ENCODE results near the gene KSR2.

The KSR2 gene

GRCh38 chr12:117489671-117490070 is 479.1 kb downstream of the KSR2 start:
- H3K9me3 ChIP-seq (ENCODE audit: insufficient read depth, low read depth, low read length), result no peaks in the 10 kb centered on the region
- no peak overlapping the region for H3K18ac ChIP-seq (ENCODE audit: low read length)
- peak in 1 of 2 donors; percentile 46 for DNase-seq
- no peak overlapping the region for H4K8ac ChIP-seq (ENCODE audit: low read depth, low read length)
- H3K4me2 ChIP-seq (ENCODE audit: low read length), result no peak overlapping the region
- no peak overlapping the region for H2AFZ ChIP-seq (ENCODE audit: insufficient read depth, low read length, poor library complexity)
- no peak overlapping the region for H3K4me3 ChIP-seq (ENCODE audit: low read depth, low read length)
- H3K23ac ChIP-seq (ENCODE audit: low read length), result no peak overlapping the region
- H3K27ac ChIP-seq (ENCODE audit: low read depth, low read length), result no peak overlapping the region
- H3K27me3 ChIP-seq (ENCODE audit: insufficient read depth, low read length), result no peaks in the 10 kb centered on the region
- H3K9ac ChIP-seq (ENCODE audit: low read length), result no peak overlapping the region
- no CpG with 5 or more reads among the region's 3 CpGs for WGBS (ENCODE audit: extremely low coverage, insufficient coverage, insufficient read length)
- H2BK5ac ChIP-seq (ENCODE audit: low read depth, low read length, poor library complexity), result no peak overlapping the region
- no peak overlapping the region for H3K4ac ChIP-seq (ENCODE audit: low read depth, low read length)
- H3K79me1 ChIP-seq (ENCODE audit: low read length), result no peaks in the 10 kb centered on the region
- no peaks in the 10 kb centered on the region for H3K79me2 ChIP-seq (ENCODE audit: control insufficient read depth, insufficient read depth, low read length, poor library complexity)
- H4K12ac ChIP-seq (ENCODE audit: low read depth, low read length), result no peak overlapping the region
- H3K14ac ChIP-seq (ENCODE audit: low read length), result no peak overlapping the region
- H3K36me3 ChIP-seq (ENCODE audit: control insufficient read depth in 1 of 2, insufficient read depth in 2 of 2, low read length in 2 of 2), result no peaks in the 10 kb centered on the region
- peaks cover 0 to 3% of the 10 kb centered on the region in 2 experiments for H3K4me1 ChIP-seq (ENCODE audit: control insufficient read depth in 1 of 2, insufficient read depth in 2 of 2, low read length in 2 of 2)
- no peak overlapping the region for H4K91ac ChIP-seq (ENCODE audit: low read depth, low read length)
- no peak overlapping the region for H2AK5ac ChIP-seq (ENCODE audit: low read length)
- H2BK120ac ChIP-seq (ENCODE audit: insufficient read depth, low read length, poor library complexity), result no peak overlapping the region
- no peak overlapping the region for H2BK12ac ChIP-seq (ENCODE audit: low read length)

DNA sequence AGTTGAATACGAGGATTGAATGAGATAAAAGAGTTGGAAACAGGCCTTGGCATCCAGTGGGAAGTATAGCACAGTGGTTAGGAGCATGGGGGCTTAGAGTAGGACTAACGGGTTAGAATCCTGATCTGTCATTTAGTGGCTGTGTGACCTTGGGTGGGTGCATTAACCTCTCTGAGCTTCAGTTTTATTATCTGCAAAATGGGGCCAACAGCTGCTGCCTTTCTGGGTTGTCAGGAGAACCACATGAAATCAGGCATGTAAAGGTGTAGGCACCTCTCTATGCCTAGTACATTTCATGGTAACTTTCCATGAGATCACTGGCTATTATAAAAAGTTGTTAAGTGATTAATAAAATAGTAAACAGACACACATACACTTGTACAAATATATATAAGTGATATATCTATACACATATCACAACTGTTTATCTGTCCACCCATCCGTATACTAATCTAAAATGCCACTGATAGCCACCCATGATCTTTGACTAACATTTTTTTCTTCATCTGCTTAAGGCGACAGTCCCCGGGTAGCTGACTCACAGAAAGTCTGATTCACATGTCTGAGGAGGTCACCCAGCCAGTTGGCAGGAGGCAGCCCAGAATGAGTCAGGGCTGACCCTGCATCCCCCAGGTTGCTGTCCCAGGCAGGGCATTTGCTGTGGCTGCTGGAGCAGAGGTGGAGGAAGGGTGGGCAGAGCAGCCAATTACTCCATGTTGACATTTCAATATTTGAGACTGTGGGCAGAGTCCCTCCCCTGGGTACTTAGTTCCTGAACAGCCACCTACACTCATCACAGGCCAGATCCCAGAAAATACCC is 481.7 kb downstream of the KSR2 start:
- Histone ChIP-seq H2AK5ac (ENCODE audit: low read length) (no peak overlapping the region), H3K4me2 (ENCODE audit: low read length) (no peak overlapping the region), H4K12ac (ENCODE audit: low read depth, low read length) (no peak overlapping the region), H3K4me3 (ENCODE audit: low read depth, low read length) (no peak overlapping the region), H3K4me1 (ENCODE audit: control insufficient read depth in 1 of 2, insufficient read depth in 2 of 2, low read length in 2 of 2) (peaks cover 0 to 3% of the 10 kb centered on the region in 2 experiments), H3K14ac (ENCODE audit: low read length) (no peak overlapping the region), H3K36me3 (ENCODE audit: control insufficient read depth in 1 of 2, insufficient read depth in 2 of 2, low read length in 2 of 2) (no peaks in the 10 kb centered on the region), H3K79me2 (ENCODE audit: control insufficient read depth, insufficient read depth, low read length, poor library complexity) (no peaks in the 10 kb centered on the region), H3K23ac (ENCODE audit: low read length) (no peak overlapping the region), H2AFZ (ENCODE audit: insufficient read depth, low read length, poor library complexity) (no peak overlapping the region), H3K18ac (ENCODE audit: low read length) (no peak overlapping the region), H3K9me3 (ENCODE audit: insufficient read depth, low read depth, low read length) (no peaks in the 10 kb centered on the region), H2BK120ac (ENCODE audit: insufficient read depth, low read length, poor library complexity) (no peak overlapping the region), H3K4ac (ENCODE audit: low read depth, low read length) (no peak overlapping the region), H3K9ac (ENCODE audit: low read length) (no peak overlapping the region), H3K27ac (ENCODE audit: low read depth, low read length) (no peak overlapping the region), H2BK12ac (ENCODE audit: low read length) (no peak overlapping the region), H2BK5ac (ENCODE audit: low read depth, low read length, poor library complexity) (no peak overlapping the region), H3K27me3 (ENCODE audit: insufficient read depth, low read length) (no peaks in the 10 kb centered on the region), H4K91ac (ENCODE audit: low read depth, low read length) (no peak overlapping the region), H3K79me1 (ENCODE audit: low read length) (no peaks in the 10 kb centered on the region), H4K8ac (ENCODE audit: low read depth, low read length) (no peak overlapping the region)
- no CpG with 5 or more reads among the region's 5 CpGs for WGBS (ENCODE audit: extremely low coverage, insufficient coverage, insufficient read length)
- peak; percentile 86 to 88 for DNase-seq

DNA sequence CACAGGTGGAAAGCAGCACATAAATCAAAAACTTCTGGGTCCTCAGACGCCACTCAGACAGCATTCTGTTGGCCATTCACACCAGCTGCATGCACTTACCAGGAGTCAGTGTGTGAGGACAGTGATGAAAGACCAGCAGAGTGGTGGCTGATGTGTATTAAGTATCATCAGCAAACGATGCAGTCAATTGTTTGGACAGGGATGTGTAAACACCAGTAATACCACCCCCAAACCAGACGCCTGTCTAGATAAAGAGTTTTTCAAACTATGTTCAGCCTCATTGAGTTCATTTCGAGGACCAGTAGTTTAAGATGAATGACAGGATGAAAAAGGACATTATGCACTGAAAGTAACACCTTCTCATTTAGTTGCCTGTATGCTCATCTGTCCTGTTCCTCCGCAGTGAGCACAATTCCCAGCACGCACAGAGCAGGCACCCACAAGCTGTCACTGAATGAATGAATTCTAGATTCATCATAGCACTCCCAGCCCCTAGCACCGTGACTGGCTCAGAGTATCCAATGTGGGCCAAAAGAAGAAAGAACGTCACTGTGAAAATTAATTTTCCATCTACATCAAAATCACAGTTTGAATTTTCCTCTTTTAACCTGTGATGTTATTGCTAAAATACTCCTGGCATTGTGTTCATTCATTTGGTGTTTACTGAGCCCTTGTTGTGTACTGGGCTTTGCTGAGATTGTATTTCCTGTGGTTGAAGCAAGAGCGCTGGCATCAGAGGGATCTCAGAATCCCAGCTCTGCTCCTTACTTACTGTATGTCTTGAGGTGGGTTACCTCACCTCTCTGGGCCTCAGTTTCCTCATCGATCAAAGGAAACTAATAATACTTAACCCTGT is 482.6 kb downstream of the KSR2 start:
- no peak overlapping the region for H4K12ac ChIP-seq (ENCODE audit: low read depth, low read length)
- H2BK5ac ChIP-seq (ENCODE audit: low read depth, low read length, poor library complexity), result no peak overlapping the region
- H2BK12ac ChIP-seq (ENCODE audit: low read length), result no peak overlapping the region
- no CpG with 5 or more reads among the region's 10 CpGs for WGBS (ENCODE audit: extremely low coverage, insufficient coverage, insufficient read length)
- no peaks in the 10 kb centered on the region for H3K79me1 ChIP-seq (ENCODE audit: low read length)
- no peak overlapping the region for H3K18ac ChIP-seq (ENCODE audit: low read length)
- no peak for DNase-seq
- no peak overlapping the region for H3K27ac ChIP-seq (ENCODE audit: low read depth, low read length)
- H3K4ac ChIP-seq (ENCODE audit: low read depth, low read length), result no peak overlapping the region
- H3K9ac ChIP-seq (ENCODE audit: low read length), result no peak overlapping the region
- no peak overlapping the region for H2BK120ac ChIP-seq (ENCODE audit: insufficient read depth, low read length, poor library complexity)
- no peak overlapping the region for H3K23ac ChIP-seq (ENCODE audit: low read length)
- H3K79me2 ChIP-seq (ENCODE audit: control insufficient read depth, insufficient read depth, low read length, poor library complexity), result no peaks in the 10 kb centered on the region
- no peak overlapping the region for H3K4me2 ChIP-seq (ENCODE audit: low read length)
- no peak overlapping the region for H3K4me3 ChIP-seq (ENCODE audit: low read depth, low read length)
- no peak overlapping the region for H2AK5ac ChIP-seq (ENCODE audit: low read length)
- H3K36me3 ChIP-seq (ENCODE audit: control insufficient read depth in 1 of 2, insufficient read depth in 2 of 2, low read length in 2 of 2), result no peaks in the 10 kb centered on the region
- H3K9me3 ChIP-seq (ENCODE audit: insufficient read depth, low read depth, low read length), result no peaks in the 10 kb centered on the region
- H4K91ac ChIP-seq (ENCODE audit: low read depth, low read length), result no peak overlapping the region
- H3K4me1 ChIP-seq (ENCODE audit: control insufficient read depth in 1 of 2, insufficient read depth in 2 of 2, low read length in 2 of 2), result peaks cover 0 to 3% of the 10 kb centered on the region in 2 experiments
- H3K27me3 ChIP-seq (ENCODE audit: insufficient read depth, low read length), result no peaks in the 10 kb centered on the region
- no peak overlapping the region for H2AFZ ChIP-seq (ENCODE audit: insufficient read depth, low read length, poor library complexity)
- no peak overlapping the region for H3K14ac ChIP-seq (ENCODE audit: low read length)
- H4K8ac ChIP-seq (ENCODE audit: low read depth, low read length), result no peak overlapping the region

- Histone ChIP-seq H3K27ac (ENCODE audit: low read depth, low read length) (no peak overlapping the region), H3K27me3 (ENCODE audit: insufficient read depth, low read length) (no peaks in the 10 kb centered on the region), H2AK5ac (ENCODE audit: low read length) (no peak overlapping the region), H4K12ac (ENCODE audit: low read depth, low read length) (no peak overlapping the region), H3K36me3 (ENCODE audit: control insufficient read depth in 1 of 2, insufficient read depth in 2 of 2, low read length in 2 of 2) (no peaks in the 10 kb centered on the region), H3K4ac (ENCODE audit: low read depth, low read length) (no peak overlapping the region), H3K4me1 (ENCODE audit: control insufficient read depth in 1 of 2, insufficient read depth in 2 of 2, low read length in 2 of 2) (peaks cover 0 to 3% of the 10 kb centered on the region in 2 experiments), H2AFZ (ENCODE audit: insufficient read depth, low read length, poor library complexity) (no peak overlapping the region), H3K4me2 (ENCODE audit: low read length) (no peak overlapping the region), H3K14ac (ENCODE audit: low read length) (no peak overlapping the region), H4K8ac (ENCODE audit: low read depth, low read length) (no peak overlapping the region), H3K79me1 (ENCODE audit: low read length) (no peaks in the 10 kb centered on the region), H2BK5ac (ENCODE audit: low read depth, low read length, poor library complexity) (no peak overlapping the region), H2BK12ac (ENCODE audit: low read length) (no peak overlapping the region), H3K79me2 (ENCODE audit: control insufficient read depth, insufficient read depth, low read length, poor library complexity) (no peaks in the 10 kb centered on the region), H3K18ac (ENCODE audit: low read length) (no peak overlapping the region), H4K91ac (ENCODE audit: low read depth, low read length) (no peak overlapping the region), H3K23ac (ENCODE audit: low read length) (no peak overlapping the region), H3K4me3 (ENCODE audit: low read depth, low read length) (no peak overlapping the region), H3K9me3 (ENCODE audit: insufficient read depth, low read depth, low read length) (no peaks in the 10 kb centered on the region), H3K9ac (ENCODE audit: low read length) (no peak overlapping the region), H2BK120ac (ENCODE audit: insufficient read depth, low read length, poor library complexity) (no peak overlapping the region)
- no CpG with 5 or more reads among the region's 3 CpGs for WGBS (ENCODE audit: extremely low coverage, insufficient coverage, insufficient read length)
- no peak for DNase-seq
Observed at GRCh38 chr12:117484901-117485300, 483.9 kb downstream of the KSR2 start.
